Measurements from ENCODE around the gene CERT1. TPM values are rescaled to one million over a fixed set of nuclear protein-coding genes. Genes with fewer than 3 reads are reported as not detected.

The CERT1 gene
- total and polyA plus RNA-seq, 4 donors = 16.1 to 86.2 (median 46.1) TPM

GRCh38 chr5:75463726-75464125 is 47.7 kb downstream of the CERT1 start:
- Histone ChIP-seq H3K36me3 (ENCODE audit: control insufficient read depth in 4 of 4, insufficient read depth in 4 of 4, low read length in 4 of 4) (peaks cover 0 to 3% (median 0%) of the 10 kb centered on the region in 4 donors), H3K9me3 (ENCODE audit: control insufficient read depth in 4 of 4, insufficient read depth in 3 of 4, low read length in 3 of 4) (peaks cover 4 to 7% (median 5%) of the 10 kb centered on the region in 4 donors), H3K27ac (ENCODE audit: low read depth in 1 of 2, low read length in 1 of 2) (no peak overlapping the region), H3K9ac (ENCODE audit: insufficient read depth in 1 of 2, low read length in 2 of 2) (no peak overlapping the region), H3K4me1 (ENCODE audit: control insufficient read depth in 5 of 5, insufficient read depth in 5 of 5, low read length in 5 of 5) (peaks cover 7 to 24% (median 11%) of the 10 kb centered on the region in 5 donors), H3K27me3 (ENCODE audit: control insufficient read depth in 3 of 3, insufficient read depth in 3 of 3, low read length in 2 of 3) (no peaks in the 10 kb centered on the region), H3K4me3 (no peak overlapping the region)
- TF ChIP-seq CTCF (IDR thresholded peaks at IDR 0.05; ENCODE audit: control extremely low read depth, extremely low read depth) = no peak
- DNase-seq = no peak
- 86 to 96% methylated on average over 2 of the region's 2 CpGs for WGBS, 2 donors
- no peak for ATAC-seq (ENCODE audit: insufficient read depth, low FRiP score)

GRCh38 chr5:75461679-75462078 is 49.8 kb downstream of the CERT1 start:
- Histone ChIP-seq H3K9me3 (ENCODE audit: control insufficient read depth in 4 of 4, insufficient read depth in 3 of 4, low read length in 3 of 4) (peaks cover 0 to 1% (median 0%) of the 10 kb centered on the region in 4 donors), H3K9ac (ENCODE audit: insufficient read depth in 1 of 2, low read length in 2 of 2) (no peak overlapping the region), H3K27ac (ENCODE audit: low read depth in 1 of 2, low read length in 1 of 2) (no peak overlapping the region), H3K4me3 (no peak overlapping the region), H3K4me1 (ENCODE audit: control insufficient read depth in 5 of 5, insufficient read depth in 5 of 5, low read length in 5 of 5) (peaks cover 7 to 24% (median 11%) of the 10 kb centered on the region in 5 donors), H3K27me3 (ENCODE audit: control insufficient read depth in 3 of 3, insufficient read depth in 3 of 3, low read length in 2 of 3) (no peaks in the 10 kb centered on the region), H3K36me3 (ENCODE audit: control insufficient read depth in 4 of 4, insufficient read depth in 4 of 4, low read length in 4 of 4) (peaks cover 0 to 2% (median 0%) of the 10 kb centered on the region in 4 donors)
- no peak for ATAC-seq (ENCODE audit: insufficient read depth, low FRiP score)
- peak in 2 of 3 donors; percentile 39 to 45 for DNase-seq
- WGBS, 2 donors = 0 to 24% methylated on average over 1 of the region's 1 CpG
- TF ChIP-seq CTCF (IDR thresholded peaks at IDR 0.05; ENCODE audit: control extremely low read depth, extremely low read depth) = no peak

GRCh38 chr5:75460942-75461610 is 50.4 kb downstream of the CERT1 start:
- no peak for TF ChIP-seq CTCF (IDR thresholded peaks at IDR 0.05; ENCODE audit: control extremely low read depth, extremely low read depth)
- Histone ChIP-seq H3K9ac (ENCODE audit: insufficient read depth in 1 of 2, low read length in 2 of 2) (no peak overlapping the region), H3K4me3 (no peak overlapping the region), H3K4me1 (ENCODE audit: control insufficient read depth in 5 of 5, insufficient read depth in 5 of 5, low read length in 5 of 5) (peaks cover 7 to 24% (median 13%) of the 10 kb centered on the region in 5 donors), H3K36me3 (ENCODE audit: control insufficient read depth in 4 of 4, insufficient read depth in 4 of 4, low read length in 4 of 4) (peaks cover 0 to 4% (median 0%) of the 10 kb centered on the region in 4 donors), H3K27me3 (ENCODE audit: control insufficient read depth in 3 of 3, insufficient read depth in 3 of 3, low read length in 2 of 3) (no peaks in the 10 kb centered on the region), H3K9me3 (ENCODE audit: control insufficient read depth in 4 of 4, insufficient read depth in 3 of 4, low read length in 3 of 4) (peaks cover 0 to 1% (median 0%) of the 10 kb centered on the region in 4 donors), H3K27ac (ENCODE audit: low read depth in 1 of 2, low read length in 1 of 2) (no peak overlapping the region)
- no peak for ATAC-seq (ENCODE audit: insufficient read depth, low FRiP score)
- 72 to 81% methylated on average over 8 of the region's 8 CpGs for WGBS, 2 donors
- peak; percentile 15 to 72 (median 60) for DNase-seq
